NCI-H1436 (cell line): ENCODE data around the gene PCDHB4.
"Not testable (repeated sequence)": the region's sequence is repeated elsewhere in the genome, so short reads cannot be mapped to it uniquely, and the experiment has no call there.

Experiments
- DNase-seq: peaks from one replicate; lab custom pipeline; 2025; lab: John Stamatoyannopoulos, UW

Gene PCDHB4

GRCh38 chr5:141121563-141121962 is at the start of gene PCDHB4:
Gene PCDHB4, plus strand, starts transcription at chr5:141121818. Its CDS starts 181 bp downstream, at chr5:141121999.
- peak; percentile 43 for DNase-seq

GRCh38 chr5:141077826-141078225 is 43.8 kb upstream of the PCDHB4 start:
- DNase-seq, result no peak

- DNase-seq, result no peak
Measured at GRCh38 chr5:141082228-141082627, 39.4 kb upstream of the PCDHB4 start.

GRCh38 chr5:141084487-141084989 is 37.1 kb upstream of the PCDHB4 start:
- DNase-seq, result peak; percentile 57

GRCh38 chr5:141094481-141095262 is 26.9 kb upstream of the PCDHB4 start, which contains the start of gene PCDHB2:
Gene PCDHB2, plus strand, starts transcription at chr5:141094615. Its CDS starts 176 bp downstream, at chr5:141094791.
- DNase-seq, result peak; percentile 59

- no peak for DNase-seq
Measured at GRCh38 chr5:141095263-141095641, 26.4 kb upstream of the PCDHB4 start.

GRCh38 chr5:141096181-141096580 is 25.4 kb upstream of the PCDHB4 start:
- not testable (repeated sequence) for DNase-seq

- not testable (repeated sequence) for DNase-seq
Measured at GRCh38 chr5:141096586-141096985, 25.0 kb upstream of the PCDHB4 start.

- DNase-seq, result peak; percentile 25
Measured at GRCh38 chr5:141100243-141100805, 21.3 kb upstream of the PCDHB4 start, which contains the start of gene PCDHB3. Gene PCDHB3, plus strand, starts transcription at chr5:141100473. Its CDS starts 177 bp downstream, at chr5:141100650.

GRCh38 chr5:141101059-141101458 is 20.6 kb upstream of the PCDHB4 start:
- DNase-seq, result no peak

GRCh38 chr5:141102070-141102469 is 19.5 kb upstream of the PCDHB4 start:
- DNase-seq, result not testable (repeated sequence)

GRCh38 chr5:141102471-141102870 is 19.1 kb upstream of the PCDHB4 start:
- DNase-seq, result not testable (repeated sequence)

GRCh38 chr5:141105350-141105749 is 16.3 kb upstream of the PCDHB4 start:
- DNase-seq, result no peak

GRCh38 chr5:141119250-141119649 is 2.4 kb upstream of the PCDHB4 start:
- DNase-seq, result no peak

GRCh38 chr5:141121985-141122384 is 367 bp downstream of the PCDHB4 start:
- DNase-seq, result no peak

- DNase-seq, result not testable (repeated sequence)
Measured at GRCh38 chr5:141123396-141124135, 1.9 kb downstream of the PCDHB4 start.

GRCh38 chr5:141127305-141127704 is 5.7 kb downstream of the PCDHB4 start:
- no peak for DNase-seq

GRCh38 chr5:141135030-141135717 is 13.6 kb downstream of the PCDHB4 start, which contains the start of gene PCDHB5:
Gene PCDHB5, plus strand, starts transcription at chr5:141135206. Its CDS starts 229 bp downstream, at chr5:141135435.
- DNase-seq, result peak; percentile 57

- no peak for DNase-seq
Measured at GRCh38 chr5:141135718-141136266, 14.2 kb downstream of the PCDHB4 start.

GRCh38 chr5:141137346-141137745 is 15.7 kb downstream of the PCDHB4 start:
- DNase-seq, result not testable (repeated sequence)

- no peak for DNase-seq
Measured at GRCh38 chr5:141149812-141150211, 28.2 kb downstream of the PCDHB4 start, which contains the start of gene PCDHB6. Gene PCDHB6, plus strand, starts transcription at chr5:141150057. Its CDS starts 201 bp downstream, at chr5:141150258.
